HuH-7.5 (cell line): ENCODE results near the gene AGBL4.
"Not testable (repeated sequence)": the region's sequence is repeated elsewhere in the genome, so short reads cannot be mapped to it uniquely, and the experiment has no call there.

Source experiments
- DNase-seq: peaks from one replicate; pipeline ENCODE4 v3.0.0; 2011; ENCODE audit warnings: low spot score

Gene AGBL4

DNA sequence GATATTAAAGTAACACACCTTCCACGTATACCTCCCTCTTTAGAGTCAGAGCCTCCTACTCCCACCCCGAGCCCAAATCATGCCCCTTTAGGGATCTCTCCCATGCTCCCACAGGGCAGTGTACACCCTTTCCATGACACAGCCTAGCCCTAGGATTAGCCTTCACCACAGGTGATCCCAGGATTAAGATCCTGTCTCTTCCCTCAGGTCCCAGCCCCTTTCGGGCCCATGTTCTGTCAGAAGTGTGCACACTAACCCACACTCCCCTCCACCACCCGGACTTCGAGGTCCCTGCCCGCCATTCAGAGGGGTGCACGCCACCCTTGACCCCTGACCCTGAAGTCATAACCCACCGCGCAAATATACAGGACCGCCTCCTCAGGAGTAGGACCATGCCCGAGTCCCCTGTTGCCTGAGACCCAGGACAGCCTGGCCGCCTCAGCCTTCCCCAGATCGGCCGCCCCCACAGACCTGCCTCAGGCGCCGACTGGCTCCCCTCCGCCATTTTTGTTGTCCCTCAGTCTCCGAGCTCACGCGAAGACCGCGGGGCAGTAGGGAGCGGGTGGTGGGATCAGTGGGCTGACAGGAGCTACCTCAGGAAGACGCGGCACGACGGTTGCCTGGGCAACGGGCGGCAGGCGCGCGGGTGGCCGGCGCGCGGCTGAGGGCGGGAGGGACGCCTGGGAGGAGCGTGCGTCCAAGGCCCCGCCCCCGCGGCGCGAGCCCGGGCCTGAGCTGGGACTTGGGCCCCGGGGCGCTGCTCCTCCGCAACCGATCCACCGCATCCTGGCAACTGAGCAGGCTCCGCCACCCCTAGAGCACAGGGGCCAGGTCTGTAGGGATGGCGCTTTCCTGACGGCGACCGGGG lies at the start of gene AGBL4:
TSS of gene AGBL4 (minus strand) at position 663 of the 868 bp plus-strand sequence.
- no peak for DNase-seq

DNA sequence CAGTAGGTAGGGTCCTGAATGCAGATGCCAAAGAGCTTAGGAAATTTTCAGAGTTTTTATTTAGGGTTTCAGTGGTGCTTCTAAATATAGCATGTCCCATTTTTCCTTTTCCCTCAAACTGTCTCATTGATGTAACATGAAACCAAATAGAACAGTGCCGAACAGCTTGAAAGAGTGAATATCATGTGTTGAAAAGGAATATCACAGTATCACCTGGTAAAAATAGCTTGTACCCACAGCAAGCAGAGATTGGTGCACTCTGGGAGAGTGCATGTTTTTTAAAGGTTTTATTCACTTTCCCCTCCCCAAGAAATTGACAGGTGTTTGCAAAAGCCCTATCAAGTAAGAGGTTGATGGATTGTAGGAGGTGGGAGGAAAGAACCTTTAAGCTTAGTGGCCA lies 43.1 kb upstream of the AGBL4 start:
- no peak for DNase-seq

DNA sequence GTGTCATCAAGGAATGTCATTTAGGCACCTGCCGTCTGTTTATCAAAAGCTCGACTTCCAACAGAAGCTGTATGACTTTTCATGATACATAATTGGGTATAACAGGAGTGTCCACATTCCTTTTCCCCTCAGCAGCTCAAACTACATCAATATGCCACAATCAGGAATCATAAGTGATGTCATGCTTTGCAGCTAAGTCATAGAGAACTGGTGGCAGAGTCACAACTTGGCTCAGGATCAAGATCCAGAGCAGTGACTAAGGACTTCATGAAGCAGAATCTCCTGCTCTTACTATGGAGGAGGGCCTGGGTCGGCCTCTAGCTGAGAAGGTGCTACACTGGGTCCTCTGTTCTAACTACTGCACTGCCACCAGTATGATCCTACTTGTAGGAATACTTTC lies 36.5 kb upstream of the AGBL4 start:
- DNase-seq: no peak

DNA sequence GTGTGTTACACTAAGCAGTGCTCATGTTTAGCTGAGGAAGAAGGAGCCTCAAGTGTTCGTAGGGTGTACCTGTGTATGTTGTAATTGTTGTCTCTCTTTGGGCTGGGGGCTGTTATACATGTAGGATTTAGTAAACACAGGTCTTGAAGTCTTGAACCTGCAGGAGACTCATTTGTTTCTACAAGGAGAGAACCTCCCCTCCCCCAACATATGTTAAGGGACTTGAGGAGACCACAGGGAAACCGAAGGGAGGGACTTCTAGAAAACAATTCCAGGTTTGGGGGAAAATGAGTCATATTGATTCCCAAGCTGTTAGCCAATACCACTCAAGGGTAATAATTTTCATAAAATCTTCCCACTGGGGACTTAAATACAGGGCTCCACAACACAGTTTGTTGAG lies 25.0 kb upstream of the AGBL4 start:
- no peak for DNase-seq

DNA sequence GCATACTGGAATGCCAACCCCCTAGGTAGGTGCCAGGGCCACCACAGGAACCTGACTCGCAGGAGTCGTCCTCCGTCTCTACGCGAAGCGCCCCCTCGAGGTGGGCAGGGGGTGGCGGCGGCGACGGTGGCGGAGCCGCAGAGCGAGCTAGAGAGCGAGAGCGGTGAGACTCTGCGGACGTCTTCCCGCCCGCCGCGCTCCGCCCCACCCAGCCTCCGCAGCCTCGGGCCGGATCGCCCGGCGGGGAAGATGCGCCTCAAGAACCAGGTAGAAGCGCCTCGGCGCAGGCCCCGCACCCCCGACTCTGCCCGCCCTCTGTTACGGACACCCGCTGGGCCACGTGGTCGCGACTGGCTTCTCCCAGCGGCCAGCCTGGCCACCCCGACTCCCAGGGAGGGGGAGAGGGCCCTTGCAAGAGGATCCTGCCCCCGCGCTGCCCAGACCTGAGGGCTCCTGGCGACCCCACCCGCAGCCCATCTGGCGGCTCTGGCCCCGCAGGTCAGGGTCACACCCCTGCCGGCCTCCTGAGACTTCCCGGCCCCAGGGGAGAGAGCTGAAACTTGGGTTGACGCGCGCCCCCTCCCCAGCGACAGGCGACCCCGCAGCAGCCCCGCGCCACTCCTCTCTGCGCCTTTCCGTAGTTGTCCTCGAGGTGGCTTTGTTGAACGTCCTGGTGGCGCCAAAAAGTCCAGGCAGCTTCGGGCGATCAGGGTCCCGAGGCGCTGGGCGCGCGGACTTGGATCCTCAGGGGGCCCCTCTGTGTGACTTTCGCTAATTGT lies 24.4 kb upstream of the AGBL4 start:
- DNase-seq: no peak

DNA sequence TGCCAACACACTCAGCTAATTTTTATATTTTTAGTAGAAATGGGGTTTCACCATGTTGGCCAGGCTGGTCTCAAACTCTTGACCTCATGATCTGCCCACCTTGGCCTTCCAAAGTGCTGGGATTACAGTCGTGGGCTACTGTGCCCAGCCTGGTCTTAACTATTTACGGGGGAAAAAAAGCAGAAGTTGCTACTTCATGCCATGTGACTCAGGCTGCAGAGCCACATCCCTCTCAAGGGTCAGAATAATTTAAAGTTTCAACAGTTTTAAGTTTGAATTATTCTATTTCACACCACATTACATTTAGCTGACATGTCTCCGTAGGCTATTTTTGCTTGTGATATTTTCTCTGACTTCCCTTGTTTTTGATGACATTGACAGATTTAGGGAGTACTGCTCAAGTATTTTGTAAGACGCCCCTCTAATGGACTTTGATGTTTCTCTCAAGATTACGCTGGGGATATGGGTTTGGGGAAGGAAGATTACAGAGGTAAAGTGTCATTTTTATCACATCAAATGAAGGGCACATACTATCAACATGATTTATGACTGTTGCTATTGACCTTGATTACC lies 14.6 kb upstream of the AGBL4 start:
- DNase-seq: no peak

DNA sequence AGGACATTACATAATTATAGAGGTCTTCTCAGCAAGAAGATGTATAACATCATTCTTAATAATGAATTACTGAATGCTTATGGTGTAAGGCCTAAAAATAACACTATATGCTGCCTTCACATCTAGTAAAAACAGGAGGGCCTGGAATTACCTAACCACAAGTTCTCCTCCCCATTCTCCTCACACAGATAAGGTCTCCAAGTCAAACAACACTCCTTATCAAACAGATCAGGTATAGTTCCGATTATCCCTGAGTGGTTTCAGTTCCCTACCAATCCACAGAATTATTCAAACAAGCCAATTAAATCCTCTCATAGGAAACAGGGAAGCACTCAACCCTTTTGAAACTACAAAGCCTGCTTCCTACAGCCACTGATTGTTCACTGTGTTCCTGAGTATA lies 4.0 kb upstream of the AGBL4 start:
- DNase-seq: no peak

DNA sequence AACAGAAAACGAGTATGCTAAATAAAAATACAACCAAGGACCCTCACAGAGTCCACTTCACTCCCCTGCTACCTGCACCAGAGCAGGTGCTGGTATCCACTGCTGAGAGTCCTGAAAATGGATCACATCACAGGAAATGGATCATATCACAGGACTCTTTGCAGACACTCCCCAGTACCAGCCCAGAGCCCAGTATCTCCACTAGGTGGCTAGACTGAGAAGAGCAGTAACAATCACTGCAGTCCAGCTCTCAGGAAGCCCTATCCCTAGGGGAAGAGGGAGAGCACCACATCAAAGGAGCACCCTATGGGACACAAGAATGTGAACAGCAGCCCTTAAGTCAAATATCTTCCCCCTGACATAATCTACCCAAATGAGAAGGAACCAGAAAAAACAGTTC lies 28.0 kb downstream of the AGBL4 start:
- DNase-seq: no peak

DNA sequence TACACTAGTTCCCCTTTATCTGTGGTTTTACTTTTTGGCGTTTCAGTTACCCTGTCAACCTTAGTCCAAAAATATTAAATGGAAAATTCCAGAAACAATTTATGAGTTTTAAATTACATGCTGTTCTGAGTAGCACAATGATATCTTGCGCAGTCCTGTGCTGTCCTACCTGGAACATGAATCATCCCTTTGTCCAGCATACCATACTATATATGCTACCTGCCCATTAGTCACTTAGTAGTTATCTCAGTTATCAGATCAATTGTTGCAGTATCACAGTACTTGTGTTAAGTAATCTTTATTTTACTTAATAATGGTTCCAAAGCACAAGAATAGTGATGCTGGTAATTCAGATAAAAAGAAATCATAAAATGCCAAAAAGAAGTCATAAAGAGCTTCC lies 52.7 kb downstream of the AGBL4 start:
- no peak for DNase-seq

DNA sequence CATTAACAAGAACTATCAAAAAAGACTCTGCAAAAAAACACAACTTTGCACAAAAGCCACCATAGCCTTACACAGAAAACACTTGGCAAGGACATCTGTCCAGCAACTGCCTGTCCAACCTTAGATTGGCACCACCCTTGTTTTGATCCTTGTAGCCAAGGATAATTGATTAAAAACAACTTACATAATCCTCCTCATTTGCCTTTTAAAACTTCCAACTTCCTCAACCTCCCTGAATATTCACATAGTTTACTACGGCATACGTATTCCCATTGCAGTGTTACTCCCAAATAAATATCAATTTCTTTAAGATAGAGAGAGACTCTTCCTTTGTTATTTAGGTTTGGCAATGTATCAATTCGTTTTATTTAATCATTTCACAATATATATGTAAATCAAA lies 72.4 kb downstream of the AGBL4 start:
- no peak for DNase-seq

DNA sequence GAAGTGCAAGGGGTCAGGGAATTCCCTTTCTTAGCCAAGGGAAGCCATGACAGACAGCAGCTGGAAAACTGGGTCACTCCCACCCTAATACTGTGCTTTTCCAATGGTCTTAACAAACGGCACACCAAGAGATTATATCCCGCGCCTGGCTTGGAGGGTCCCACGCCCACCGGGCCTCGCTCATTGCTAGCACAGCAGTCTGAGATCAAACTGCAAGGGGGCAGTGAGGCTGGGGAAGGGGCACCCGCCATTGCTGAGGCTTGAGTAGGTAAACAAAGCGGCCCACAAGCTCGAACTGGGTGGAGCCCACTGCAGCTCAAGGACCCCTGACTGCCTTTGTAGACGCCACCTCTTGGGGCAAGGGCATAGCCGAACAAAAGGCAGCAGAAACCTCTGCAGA lies 108.5 kb downstream of the AGBL4 start:
- DNase-seq: not testable (repeated sequence)

DNA sequence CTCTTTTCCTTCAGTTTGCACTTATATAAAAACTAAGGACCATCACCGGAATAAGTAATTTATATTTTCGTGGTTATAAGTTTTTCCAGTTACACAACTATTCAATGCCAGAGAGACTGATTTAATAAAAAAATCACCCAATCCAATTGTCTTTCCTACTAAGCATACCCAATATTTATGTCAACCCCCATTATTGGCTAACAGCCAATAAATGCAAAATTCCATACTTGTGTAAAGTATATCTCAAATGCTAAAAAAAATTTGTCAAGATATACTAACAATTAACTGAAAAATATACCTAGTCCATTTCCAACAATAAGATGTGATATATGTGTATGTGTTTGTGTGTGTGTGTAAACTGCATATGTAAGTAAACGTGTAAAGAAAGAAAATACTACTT lies 117.4 kb downstream of the AGBL4 start:
- no peak for DNase-seq

DNA sequence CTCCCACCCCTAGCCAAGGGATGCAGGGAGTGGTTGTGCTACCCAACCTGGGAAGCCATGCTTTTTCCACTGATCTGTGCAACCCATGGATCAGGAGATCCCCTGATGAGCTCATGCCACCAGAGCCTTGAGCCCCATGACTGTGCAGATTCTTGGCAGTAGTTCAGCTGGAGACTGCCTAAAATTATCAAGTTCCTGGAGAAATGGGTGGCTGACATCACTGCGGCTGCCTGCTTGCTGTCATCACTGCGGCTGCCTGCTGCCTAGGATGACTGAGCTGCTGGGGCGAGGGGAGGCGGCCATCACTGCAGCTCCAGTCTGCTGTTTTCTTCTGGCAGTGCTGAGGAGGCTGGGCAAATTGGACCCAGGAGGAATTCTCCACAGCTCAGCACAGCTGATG lies 159.2 kb downstream of the AGBL4 start:
- DNase-seq: no peak

DNA sequence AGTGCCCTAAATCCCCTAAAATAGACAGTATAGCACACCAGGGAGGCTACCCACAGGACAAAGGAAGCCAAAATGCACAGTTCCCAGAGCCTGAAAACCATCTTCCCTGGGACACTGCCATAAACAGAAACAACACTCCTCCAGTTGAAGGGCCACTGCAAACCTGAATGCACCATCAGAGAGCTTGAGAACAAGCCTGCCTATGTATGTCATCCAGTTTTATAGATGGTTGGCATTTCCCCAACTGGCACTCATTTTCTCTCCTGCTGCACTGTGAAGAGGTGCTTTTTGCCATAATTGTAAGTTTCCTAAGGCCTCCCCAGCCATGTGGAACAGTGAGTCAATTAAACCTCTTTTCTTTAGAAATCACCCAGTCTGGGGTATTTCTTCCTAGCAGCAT lies 169.0 kb downstream of the AGBL4 start:
- no peak for DNase-seq

DNA sequence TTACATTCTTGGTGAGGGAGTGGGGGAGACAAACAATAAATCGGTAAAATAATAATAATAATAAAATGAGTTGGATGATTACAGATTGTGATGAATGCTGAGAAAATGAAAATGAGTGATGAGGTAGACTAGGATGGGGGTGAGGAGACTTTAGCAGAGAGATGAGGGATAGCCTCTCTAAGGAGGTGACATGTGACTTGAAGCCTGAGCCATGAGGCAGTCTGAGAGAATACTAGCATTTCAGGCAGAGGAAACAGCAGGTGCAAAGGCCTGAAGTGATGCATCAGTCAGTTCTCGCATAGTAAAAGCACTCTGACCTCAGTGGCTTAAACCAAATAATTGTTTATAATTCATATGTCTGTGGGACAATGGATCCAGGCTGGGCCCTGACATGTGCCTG lies 181.2 kb downstream of the AGBL4 start:
- no peak for DNase-seq

DNA sequence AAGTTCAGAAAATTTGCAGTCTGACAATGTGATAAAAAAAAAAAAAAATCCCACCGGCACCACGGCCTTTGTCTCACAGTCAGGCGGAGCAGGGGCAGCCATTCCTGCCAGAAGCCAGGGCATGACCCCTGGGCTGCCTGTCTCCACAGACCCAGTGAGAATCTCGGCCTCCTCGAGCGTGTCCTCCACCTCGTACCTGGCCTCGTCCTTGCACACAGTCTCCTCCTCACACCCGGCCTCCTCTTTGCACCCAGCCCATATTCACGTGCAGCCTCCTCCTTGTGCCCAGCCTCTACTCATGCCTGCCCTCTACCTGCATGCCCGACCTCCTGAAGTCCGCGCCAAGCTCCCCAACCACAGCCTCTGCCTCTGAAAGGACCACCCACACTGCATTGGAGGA lies 182.0 kb downstream of the AGBL4 start:
- no peak for DNase-seq

DNA sequence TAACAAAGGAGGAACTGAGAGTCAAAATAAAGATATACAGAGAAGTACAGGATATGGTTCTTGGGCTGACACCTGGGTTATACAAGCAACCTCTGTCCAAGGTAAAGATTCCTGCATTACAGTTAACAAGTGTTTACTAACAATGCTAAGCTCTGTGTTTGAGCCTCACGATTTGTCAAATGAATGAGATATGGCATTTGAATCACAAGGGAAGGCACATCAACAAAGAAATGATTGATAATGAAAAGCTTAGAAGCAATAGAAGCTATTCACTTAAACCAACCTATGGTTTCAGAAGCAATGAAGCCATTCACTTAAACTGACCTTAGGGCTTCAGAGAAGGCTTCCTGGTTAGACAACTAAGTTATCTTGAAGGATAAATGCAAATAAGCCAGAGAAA lies 199.5 kb downstream of the AGBL4 start:
- DNase-seq: no peak

DNA sequence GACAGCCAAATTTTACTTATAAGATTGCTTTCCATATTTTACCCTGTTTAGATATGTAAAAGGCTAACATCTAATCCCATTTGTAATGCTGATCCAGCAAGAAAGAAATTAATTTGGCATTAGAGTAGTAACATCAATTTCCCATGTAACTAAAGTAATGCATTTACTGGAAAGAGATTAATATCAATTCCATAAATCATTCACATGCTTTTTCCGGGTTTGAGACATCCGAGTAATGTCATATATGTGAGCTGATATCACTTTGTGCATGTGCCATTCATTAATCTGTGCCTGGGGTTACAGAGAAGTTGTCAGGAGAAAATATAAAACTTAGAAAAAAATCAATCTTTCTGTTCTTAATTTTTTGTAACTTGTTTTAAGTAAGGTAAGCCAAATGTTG lies 206.1 kb downstream of the AGBL4 start:
- no peak for DNase-seq

DNA sequence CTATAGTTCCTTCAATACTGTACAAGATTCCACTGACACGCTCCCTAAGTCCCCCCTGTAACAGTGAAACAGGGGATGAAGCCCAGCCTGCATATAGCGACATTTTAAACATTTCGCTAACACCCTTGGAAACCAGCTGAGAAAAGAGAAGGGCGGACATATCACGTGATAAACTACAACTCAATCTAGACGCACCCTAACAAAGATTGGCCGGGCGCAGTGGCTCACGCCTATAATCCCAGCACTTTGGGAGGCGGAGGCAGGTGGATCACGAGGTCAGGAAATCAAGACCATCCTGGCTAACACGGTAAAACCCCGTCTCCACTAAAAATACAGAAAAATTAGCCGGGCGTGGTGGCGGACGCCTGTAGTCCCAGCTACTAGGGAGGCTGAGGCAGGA lies 236.7 kb downstream of the AGBL4 start:
- not testable (repeated sequence) for DNase-seq

DNA sequence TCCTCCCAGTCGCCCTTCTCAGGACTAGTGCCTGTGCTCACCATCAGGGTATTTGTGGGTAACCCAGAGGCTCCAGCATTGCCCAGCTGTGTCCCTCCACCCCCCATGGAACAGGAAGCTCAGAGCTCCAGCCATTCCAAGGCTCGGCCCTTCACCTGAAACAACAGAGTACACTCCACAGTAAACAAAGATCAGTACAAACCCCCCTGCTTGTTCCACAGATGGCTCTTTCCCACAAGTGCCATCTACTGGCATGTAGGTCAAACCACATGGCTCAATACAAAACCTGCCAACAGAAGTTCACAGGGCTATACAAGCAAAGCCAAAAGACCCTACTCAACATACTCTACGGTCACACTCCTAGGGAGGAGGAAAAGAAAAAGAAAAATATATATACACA lies 258.7 kb downstream of the AGBL4 start:
- no peak for DNase-seq

DNA sequence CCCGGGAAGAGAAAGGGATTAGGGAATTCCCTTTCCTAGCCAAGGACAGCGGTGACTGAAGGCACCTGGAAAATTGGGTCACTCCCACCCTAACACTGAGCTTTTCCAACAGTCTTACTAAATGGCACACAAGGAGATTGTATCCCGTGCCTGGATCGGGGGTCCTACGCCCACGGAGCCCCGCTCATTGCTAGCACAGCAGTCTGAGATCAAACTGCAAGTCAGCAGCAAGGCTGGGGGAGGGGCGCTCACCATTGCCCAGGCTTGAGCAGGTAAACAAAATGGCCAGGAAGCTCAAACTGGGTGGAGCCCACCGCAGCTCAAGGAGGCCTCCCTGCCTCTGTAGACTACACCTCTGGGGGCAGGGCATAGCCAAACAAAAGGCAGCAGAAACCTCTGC lies 285.6 kb downstream of the AGBL4 start:
- not testable (repeated sequence) for DNase-seq

DNA sequence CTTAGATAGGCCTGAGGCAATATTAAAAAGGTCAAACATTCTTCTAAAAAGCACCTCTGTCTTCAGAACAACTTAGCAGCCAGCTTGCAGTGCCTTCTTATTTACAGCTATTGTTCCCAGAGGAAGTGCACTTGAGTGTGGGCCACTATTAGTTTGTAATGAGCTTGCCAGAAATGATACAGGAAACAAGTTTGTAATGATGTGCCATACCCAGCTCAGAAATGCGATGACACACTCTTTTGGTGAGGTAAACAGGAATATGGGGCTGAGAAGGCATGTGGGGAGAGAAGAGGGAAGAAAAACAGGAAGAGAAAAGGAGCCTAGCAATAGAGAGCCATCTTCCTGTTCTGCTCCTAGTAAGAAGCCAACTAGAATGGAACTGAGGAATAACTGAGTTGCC lies 295.4 kb downstream of the AGBL4 start:
- DNase-seq: no peak

DNA sequence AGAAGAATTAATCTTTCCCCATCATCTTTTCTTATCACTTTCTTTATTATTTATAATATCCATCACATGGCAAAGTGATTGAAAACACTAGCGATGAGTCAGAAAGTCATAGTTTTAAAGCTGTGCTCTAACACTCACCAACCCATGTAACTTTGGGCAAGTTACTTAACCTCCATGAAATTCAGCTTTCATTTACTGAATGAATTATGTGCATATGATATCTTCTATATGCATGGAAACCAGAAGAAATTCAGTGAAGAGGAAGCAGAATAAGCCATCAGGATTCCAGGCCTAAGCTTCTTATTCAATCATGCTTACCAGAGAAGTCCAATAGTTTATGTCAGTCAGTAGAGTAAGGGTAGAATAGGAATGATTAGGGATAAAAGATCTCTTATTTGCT lies 300.1 kb downstream of the AGBL4 start:
- no peak for DNase-seq
